NCI-H345 treated with DMSO at 0.1 percent for 48 hours (cell line): ENCODE data around the gene PTPN3.

Experiments
- DNase-seq: peaks from one replicate; lab custom pipeline; 2025; ENCODE audit not compliant: unreplicated experiment; lab: John Stamatoyannopoulos, UW

Gene PTPN3

DNA sequence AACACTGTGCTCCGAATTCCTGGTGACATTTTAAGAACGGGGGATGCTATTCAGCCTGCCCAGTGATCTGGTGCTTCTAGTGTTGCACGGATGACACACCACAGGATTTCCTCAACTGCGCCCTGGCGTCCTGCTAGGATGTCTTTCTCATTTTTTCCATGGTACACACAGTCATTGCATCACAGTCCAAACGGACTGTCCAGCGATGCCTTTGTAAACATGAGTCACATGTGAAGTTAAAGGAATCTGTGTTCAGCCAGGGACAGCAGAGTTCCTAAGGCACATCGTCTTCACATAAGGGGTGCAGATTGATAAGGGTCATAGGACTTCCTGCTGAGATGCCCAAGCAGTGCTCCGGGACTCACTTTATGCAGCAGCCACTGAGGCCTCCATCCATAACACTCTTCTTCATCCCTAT, 9.3 kb upstream of the PTPN3 start:
- no peak for DNase-seq

DNA sequence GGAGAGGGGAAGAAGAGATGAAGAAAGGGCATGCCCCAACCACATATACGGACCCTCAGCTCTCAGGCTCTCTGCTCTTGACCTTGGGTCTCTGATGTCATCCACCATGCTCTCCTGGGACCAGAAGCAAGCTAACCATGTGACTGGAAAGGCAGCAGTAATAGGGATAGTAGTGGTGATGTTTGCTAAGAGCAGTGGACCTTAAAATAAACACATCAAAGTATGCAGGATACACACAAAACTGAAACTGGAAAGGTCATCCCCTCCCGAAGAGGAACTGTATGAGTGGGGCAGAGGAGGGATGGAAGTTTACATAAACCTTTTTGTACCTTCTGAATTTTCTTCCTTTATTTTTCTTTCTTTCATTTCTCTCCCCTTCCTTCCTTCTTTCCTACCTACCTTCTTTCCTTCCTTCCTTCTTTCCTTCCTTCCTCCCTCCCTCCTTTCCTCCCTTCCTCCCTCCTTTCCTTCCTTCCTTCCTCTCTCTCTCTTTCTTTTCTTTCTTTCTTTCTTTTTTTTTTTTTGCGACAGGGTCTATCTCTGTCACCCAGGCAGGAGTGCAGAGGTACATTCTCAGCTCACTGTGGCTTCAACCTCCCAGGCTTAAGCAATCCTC, 8.1 kb upstream of the PTPN3 start:
- peak; percentile 19 for DNase-seq

- DNase-seq = no peak
Measured at GRCh38 chr9:109504689-109505088, 6.6 kb upstream of the PTPN3 start.

DNA sequence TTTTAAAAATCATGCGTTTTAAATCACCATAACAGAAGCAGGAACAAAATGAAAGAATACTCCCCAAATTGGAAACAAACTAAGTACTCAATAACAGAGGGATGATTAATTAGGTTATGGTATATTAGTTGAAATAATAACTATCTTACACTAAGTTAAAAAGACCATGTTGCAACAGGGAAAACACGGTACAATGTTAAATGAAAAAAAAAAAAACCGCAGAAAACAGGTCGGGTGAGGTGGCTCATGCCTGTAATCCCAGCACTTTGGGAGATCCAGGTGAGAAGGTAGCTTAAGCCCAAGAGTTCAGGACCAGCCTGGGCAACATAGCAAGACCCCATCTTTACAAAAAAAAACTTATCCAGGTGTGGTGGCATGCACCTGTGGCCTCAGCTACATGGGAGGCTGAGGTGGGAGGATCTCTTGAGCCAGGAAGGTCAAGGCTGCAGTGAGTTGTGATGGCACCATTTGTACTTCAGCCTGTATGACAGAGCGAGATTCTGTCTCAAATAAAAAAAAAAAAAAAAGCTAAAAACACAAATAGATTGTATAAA, 2.4 kb upstream of the PTPN3 start:
- DNase-seq = no peak

- no peak for DNase-seq
Measured at GRCh38 chr9:109499631-109500410, 1.7 kb upstream of the PTPN3 start.

GRCh38 chr9:109499093-109499630, 1.1 kb upstream of the PTPN3 start:
- DNase-seq = no peak

GRCh38 chr9:109497226-109498153, 617 bp downstream of the PTPN3 start:
- peak; percentile 27 for DNase-seq

DNA sequence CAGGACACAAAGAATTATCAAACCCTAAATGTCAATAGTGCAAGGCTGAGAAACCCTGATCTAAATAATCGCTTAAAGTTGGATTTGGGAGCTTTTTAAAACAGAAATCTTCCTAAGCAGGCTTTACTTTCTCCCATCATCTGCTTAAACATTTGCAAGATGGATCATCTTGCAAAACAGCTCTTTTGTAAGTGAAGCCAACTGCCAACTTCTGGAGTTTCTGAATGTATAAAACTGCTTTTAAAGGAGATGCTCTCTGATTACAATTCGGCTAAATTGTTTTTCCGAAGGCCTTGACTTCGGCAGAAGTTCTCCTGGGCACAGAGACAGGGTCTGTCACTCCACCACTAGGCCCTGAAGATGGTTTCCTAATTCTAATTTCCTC, 1.3 kb downstream of the PTPN3 start:
- no peak for DNase-seq

DNA sequence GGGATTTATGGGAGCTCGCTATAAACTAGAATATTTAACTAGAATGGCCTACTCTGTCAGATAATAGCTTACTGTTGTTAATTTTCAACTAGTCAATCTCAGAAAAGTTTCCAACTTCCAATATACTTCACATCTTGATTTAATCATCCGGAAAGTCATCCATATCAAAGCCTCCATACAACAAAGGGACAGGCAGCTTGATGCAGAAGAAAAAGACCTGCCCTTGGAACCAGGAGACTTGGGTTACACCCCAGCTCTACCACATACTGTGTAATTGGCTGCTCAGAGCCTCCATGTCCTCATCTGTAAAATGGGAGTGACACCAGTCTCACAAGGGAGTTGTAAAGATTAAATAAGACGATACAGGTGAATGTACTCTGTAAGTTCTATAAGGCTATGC, 1.9 kb downstream of the PTPN3 start:
- DNase-seq = no peak

- no peak for DNase-seq
Measured at GRCh38 chr9:109493648-109494047, 4.5 kb downstream of the PTPN3 start.

DNA sequence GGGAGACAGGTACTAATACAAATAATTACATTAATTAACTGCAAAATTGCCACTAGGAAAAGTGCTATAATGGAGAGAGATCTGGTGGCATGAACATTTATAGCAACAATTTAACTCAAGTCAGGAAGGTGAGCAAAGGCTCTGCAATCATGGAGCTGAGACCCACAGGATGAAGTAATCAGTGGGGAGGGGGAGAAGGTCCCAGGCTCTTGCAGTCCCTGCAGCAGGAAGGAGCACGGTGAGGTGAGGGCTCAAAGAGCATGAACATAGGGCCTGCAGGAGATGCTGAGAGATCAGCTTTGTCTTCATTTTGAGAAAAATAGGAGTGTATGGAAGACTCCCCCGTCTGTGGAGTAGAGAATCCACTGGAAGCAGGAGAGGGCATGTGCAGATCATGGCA, 6.5 kb downstream of the PTPN3 start:
- DNase-seq = no peak

- no peak for DNase-seq
Measured at GRCh38 chr9:109488791-109489492, 9.2 kb downstream of the PTPN3 start.

- DNase-seq = no peak
Measured at GRCh38 chr9:109488351-109488750, 9.8 kb downstream of the PTPN3 start.

DNA sequence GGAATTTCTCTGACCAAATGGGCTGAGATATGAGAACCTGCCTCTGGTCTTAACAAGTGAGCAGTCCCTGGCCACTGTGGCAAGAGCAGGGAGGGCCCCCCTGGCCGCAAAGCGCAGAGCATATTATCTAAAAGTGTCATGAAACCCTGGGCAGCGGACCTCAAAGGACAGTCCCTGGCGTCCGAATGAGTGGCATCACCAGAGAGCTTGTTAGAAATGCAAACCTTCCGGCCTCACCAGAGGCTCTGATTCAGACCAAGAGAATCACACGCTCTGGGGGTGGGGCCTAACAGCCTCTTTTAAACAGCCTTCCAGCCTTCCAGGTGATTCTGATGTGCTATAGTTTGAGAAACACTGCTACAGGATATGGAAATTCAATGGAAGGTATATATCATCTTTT, 10.9 kb downstream of the PTPN3 start:
- no peak for DNase-seq

GRCh38 chr9:109483744-109484429, 14.2 kb downstream of the PTPN3 start:
- DNase-seq = no peak

- DNase-seq = no peak
Measured at GRCh38 chr9:109482391-109482916, 15.7 kb downstream of the PTPN3 start.

DNA sequence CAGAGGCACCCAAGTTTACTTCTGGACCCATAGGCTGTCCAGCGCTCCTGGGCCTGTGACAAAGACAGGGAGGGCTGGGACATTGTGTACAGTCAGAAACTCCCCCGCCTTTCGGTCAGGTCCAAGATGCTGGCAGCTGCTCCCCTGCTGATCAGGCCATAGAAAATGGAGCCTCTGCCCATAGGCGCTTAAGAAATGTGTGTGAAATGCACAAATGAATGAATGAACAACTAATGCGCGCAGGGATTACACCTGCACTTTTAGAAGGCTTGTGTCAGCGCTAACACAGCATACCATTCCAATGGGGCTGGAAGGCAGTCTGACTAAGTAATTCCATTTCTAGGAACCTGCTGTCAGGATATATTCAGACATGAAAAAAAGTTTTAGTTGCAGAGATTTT, 16.3 kb downstream of the PTPN3 start:
- DNase-seq = no peak

GRCh38 chr9:109479822-109480221, 18.3 kb downstream of the PTPN3 start:
- DNase-seq = no peak

DNA sequence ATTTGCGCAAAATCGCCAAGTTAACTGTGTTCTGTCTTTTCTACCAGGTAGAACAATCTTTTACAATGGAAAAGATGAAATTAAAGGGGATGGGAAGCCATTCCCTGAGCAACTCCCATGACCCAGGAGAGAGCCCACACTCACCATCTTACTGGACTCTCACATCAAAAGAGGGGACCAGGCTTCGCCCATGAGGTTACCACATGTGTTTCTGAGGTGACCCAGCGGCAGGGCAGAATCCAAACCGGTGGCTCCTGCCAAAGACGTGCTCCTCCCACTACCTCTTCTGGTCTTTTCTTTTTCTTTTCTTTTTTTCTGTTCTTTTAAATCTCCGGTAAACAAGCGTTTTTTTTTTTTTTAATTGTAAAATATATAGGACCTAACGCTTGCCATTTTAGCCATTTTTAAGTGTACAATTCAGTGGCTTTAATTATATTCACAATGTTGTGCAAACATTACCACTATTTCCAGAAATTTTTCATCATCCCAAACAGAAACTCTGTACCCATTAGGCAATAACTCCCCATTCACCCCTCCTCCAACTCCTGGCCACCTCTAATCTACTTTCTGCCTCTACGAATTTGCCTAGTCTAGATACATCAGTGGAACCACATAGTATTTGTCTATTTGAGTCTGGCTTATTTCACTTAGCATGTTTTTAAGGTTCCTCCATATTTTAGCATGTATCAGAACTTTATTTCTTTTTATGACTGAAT, 19.3 kb downstream of the PTPN3 start:
- no peak for DNase-seq
